Thyroid gland (tissue), 4 donors: ENCODE results near the gene EPHA2. TPM values are rescaled to one million over a fixed set of nuclear protein-coding genes. Genes with fewer than 3 reads are reported as not detected.
"Not testable (repeated sequence)": the region's sequence is repeated elsewhere in the genome, so short reads cannot be mapped to it uniquely, and the experiment has no call there.

Source experiments
- DNase-seq, 2 donors: peaks; one replicate each; pipeline ENCODE4 v3.0.0-alpha.2; 2019
- H3K27ac ChIP-seq, 3 donors: fragments of 200-600 bp; sonication (generic); 1 replicate in 2 of 3; 2 replicates in 1 of 3; pipeline ENCODE4 v1.5.1; 2016 to 2019; ENCODE audit warnings: mild to moderate bottlenecking in 1 of 3, moderate library complexity in 1 of 3
- H3K27me3 ChIP-seq: fragments of 200-600 bp; sonication (generic); one replicate; pipeline ENCODE4 v1.5.1; 2019
- H3K36me3 ChIP-seq, 2 donors: fragments of 200-600 bp; sonication (generic); one replicate each; pipeline ENCODE4 v1.5.1; 2016 to 2019
- H3K4me1 ChIP-seq, 2 donors: fragments of 200-600 bp; sonication (generic); one replicate each; pipeline ENCODE4 v1.5.1; 2017 to 2019
- H3K4me3 ChIP-seq, 3 donors: fragments of 200-600 bp; sonication (generic); replicated peaks in 1 of 3; 1 replicate in 2 of 3; 2 replicates in 1 of 3; pipeline ENCODE4 v1.5.1; 2016; ENCODE audit warnings: mild to moderate bottlenecking in 1 of 3
- H3K9me3 ChIP-seq: fragments of 200-600 bp; sonication (generic); one replicate; pipeline ENCODE4 v1.5.1; 2017
- CTCF ChIP-seq, 6 experiments: fragments of 200-600 bp in 3 of 6; fragments of 450-650 bp in 3 of 6; sonication (generic) in 3 of 6; IDR thresholded peaks; one replicate each; pipeline ENCODE4 v1.5.1; 2016 to 2019; ENCODE audit warnings: antibody characterized with exemption in 6 of 6, mild to moderate bottlenecking in 2 of 6, inconsistent platforms in 1 of 6, moderate library complexity in 1 of 6
- POLR2A ChIP-seq, 2 donors: fragments of 450-650 bp; IDR thresholded peaks; one replicate each; pipeline ENCODE4 v1.6.1; 2017; ENCODE audit warnings: antibody characterized with exemption in 2 of 2, mild to moderate bottlenecking in 2 of 2, moderate library complexity in 1 of 2
- WGBS, 2 donors: methylation state at CpG; one replicate each; pipeline ENCODE4 v1.1.5; 2017; 5-methylcytosine and 5-hydroxymethylcytosine counted together
- intact Hi-C: fragments of 100-400 bp; cut with DNase I; formaldehyde crosslinking; loops from one replicate; pipeline ENCODE4 v1.15.1; 2023
- total RNA-seq, 4 donors: library from RNA; depleted of rRNA; stranded (reverse); fragments of >200 nt; gene quantifications; one replicate each; pipeline ENCODE4 v1.2.3, GENCODE V29; 2016

Gene EPHA2
- total RNA-seq, 4 donors from 2014 or later = 22.3 to 53.2 (median 29.3) TPM

GRCh38 chr1:16170283-16170673 lies 14.4 kb upstream of the EPHA2 start:
- no peak overlapping the region for H3K4me3 ChIP-seq
- 93 to 96% methylated on average over 3 of the region's 3 CpGs for WGBS, 2 donors
- no peaks in the 10 kb centered on the region for H3K9me3 ChIP-seq
- no peaks in the 10 kb centered on the region for H3K36me3 ChIP-seq
- no peak for DNase-seq
- H3K27me3 ChIP-seq = no peaks in the 10 kb centered on the region
- TF ChIP-seq CTCF (IDR thresholded peaks at IDR 0.05) (no peak), POLR2A (IDR thresholded peaks at IDR 0.05) (no peak)
- H3K4me1 ChIP-seq = peaks cover 24 to 38% of the 10 kb centered on the region in 2 donors
- no peak overlapping the region for H3K27ac ChIP-seq
- intact Hi-C loops = no loop called here

GRCh38 chr1:16168622-16169360 lies 12.9 kb upstream of the EPHA2 start:
- TF ChIP-seq POLR2A (IDR thresholded peaks at IDR 0.05) = no peak
- TF ChIP-seq CTCF (IDR thresholded peaks at IDR 0.05) = no peak
- intact Hi-C loops = no loop called here
- Histone ChIP-seq H3K4me3 (no peak overlapping the region), H3K4me1 (peaks cover 19 to 37% of the 10 kb centered on the region in 2 donors), H3K27ac (no peak overlapping the region), H3K36me3 (no peaks in the 10 kb centered on the region), H3K27me3 (no peaks in the 10 kb centered on the region), H3K9me3 (no peaks in the 10 kb centered on the region)
- WGBS, 2 donors = 91 to 94% methylated on average over 11 to 12 of the region's 13 CpGs
- no peak for DNase-seq

- H3K27me3 ChIP-seq, intact Hi-C loops, H3K27ac ChIP-seq, H3K36me3 ChIP-seq, DNase-seq, H3K9me3 ChIP-seq: not testable (repeated sequence)
- 48 to 54% methylated on average over 9 of the region's 10 CpGs for WGBS, 2 donors
- Histone ChIP-seq H3K4me3 (peak overlapping the region in 1 of 3 donors; percentile 51), H3K4me1 (peaks cover 12 to 30% of the 10 kb centered on the region in 2 donors)
These were observed 12.3 kb upstream of the EPHA2 start for GRCh38 chr1:16168144-16168495.

- Histone ChIP-seq H3K27me3 (no peaks in the 10 kb centered on the region), H3K4me3 (peak overlapping the region in 2 of 3 donors; percentile 30 to 51), H3K4me1 (peaks cover 9 to 27% of the 10 kb centered on the region in 2 donors), H3K9me3 (no peaks in the 10 kb centered on the region), H3K27ac (peak overlapping the region in 1 of 3 donors; percentile 30), H3K36me3 (no peaks in the 10 kb centered on the region)
- no peak for TF ChIP-seq CTCF (IDR thresholded peaks at IDR 0.05)
- TF ChIP-seq POLR2A (IDR thresholded peaks at IDR 0.05) = no peak
- intact Hi-C loops = no loop called here
- WGBS, 2 donors = 4 to 6% methylated on average over 27 to 36 of the region's 60 CpGs
- DNase-seq = peak; percentile 67 to 69
These were observed 11.7 kb upstream of the EPHA2 start for GRCh38 chr1:16167331-16168143.

- Histone ChIP-seq H3K36me3 (no peaks in the 10 kb centered on the region), H3K27me3 (no peaks in the 10 kb centered on the region), H3K27ac (no peak overlapping the region), H3K9me3 (no peaks in the 10 kb centered on the region), H3K4me3 (no peak overlapping the region), H3K4me1 (peaks cover 9 to 27% of the 10 kb centered on the region in 2 donors)
- TF ChIP-seq POLR2A (IDR thresholded peaks at IDR 0.05) (no peak), CTCF (IDR thresholded peaks at IDR 0.05) (no peak)
- DNase-seq = no peak
- intact Hi-C loops = no loop called here
- WGBS, 2 donors = 46 to 50% methylated on average over 2 of the region's 2 CpGs
These were observed 10.2 kb upstream of the EPHA2 start for GRCh38 chr1:16166117-16166516.
